Endothelial cell of hepatic sinusoid (primary cell): ENCODE results near the gene ZMYM4.

ENCODE experiments used
- in situ Hi-C: cut with HindIII; loops from 2 replicates; pipeline ENCODE4 v1.10.0; 2017; ENCODE audit warnings: low sequenced_read_pairs

Gene ZMYM4

DNA sequence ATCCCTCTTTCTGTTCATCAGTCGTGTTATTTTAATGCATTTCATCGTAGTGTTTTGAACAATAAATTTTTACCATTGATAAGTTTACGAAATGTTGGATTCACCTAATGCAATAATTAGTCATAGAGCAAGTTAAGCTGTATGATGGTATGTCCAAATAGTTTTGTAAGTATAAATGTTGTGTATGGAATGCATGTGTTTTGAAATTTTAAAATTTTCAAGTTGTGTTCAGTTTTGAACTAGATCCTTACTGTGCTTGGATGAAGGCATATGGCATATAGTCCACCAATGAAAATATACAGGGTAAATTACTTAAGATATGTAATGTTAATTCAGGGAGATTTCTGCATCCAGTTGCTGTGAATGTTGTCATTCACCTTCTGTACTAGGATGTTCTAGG is 2.3 kb downstream of the ZMYM4 start:
- in situ Hi-C loops: no loop called here

DNA sequence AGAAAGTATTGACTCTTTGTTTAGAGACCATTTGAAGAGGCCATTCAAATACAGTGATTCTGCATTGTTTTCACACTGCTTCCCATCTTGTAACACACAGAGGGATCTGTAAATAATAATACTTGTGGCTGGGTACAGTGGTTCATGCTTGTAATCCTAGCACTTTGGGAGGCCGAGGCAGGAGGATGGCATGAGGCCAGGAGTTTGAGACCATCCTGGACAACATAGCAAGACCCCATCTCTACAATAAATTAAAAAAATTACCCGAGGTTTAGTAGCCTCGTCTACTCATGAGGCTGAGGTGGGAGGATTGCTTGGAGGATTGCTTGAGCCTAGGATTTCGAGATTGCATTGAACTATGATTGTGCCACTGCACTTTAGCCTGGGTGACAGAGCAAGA is 5.7 kb downstream of the ZMYM4 start:
- in situ Hi-C loops: no loop called here

DNA sequence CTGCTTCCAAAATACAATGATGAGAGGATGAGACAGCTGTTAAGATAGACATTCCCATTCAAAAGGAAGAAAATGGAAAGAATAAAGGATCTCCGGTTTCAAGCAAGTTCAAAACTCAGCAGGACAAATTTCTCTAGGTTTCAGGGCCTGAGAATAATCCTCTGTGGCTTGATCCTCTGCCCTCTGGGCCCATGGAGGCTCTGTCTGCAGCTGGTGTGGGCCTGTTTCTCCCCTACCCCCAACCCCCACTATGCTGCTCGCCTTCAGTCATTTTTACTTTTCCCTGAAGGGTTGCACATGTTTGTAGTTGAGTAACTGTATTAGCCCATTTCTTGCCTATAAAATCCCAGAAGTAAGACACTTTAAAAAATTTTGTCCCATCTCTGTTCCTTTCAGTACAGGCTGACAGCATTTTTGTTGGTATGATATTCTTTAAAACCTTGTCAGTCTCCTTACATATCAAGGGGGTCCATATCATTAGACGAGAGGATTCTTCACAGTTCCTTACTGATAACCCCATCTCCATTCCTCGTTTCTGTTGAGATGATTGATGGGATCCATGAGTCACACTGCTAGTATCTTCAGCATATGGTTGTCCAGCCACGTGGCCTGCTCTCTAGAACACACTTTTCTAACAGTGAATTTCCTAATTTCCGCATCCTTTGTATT is 10.5 kb downstream of the ZMYM4 start:
- in situ Hi-C loops: no loop called here

DNA sequence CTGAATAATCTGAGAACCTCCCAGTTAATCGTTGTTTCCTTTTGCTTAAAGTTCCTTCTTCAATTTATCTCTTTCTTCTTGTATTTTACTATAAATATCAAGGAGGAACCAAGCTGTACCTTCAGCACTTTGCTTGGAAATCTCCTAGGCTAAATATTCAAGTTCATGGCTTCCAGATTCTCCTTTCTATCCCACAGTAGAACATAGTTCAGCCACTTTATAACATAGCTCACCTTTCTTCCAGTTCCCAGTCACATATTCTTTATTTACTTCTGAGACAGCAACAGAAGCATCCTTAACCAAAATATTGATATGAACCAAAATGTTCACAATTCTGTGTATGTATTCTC is 11.0 kb downstream of the ZMYM4 start:
- in situ Hi-C loops: no loop called here

DNA sequence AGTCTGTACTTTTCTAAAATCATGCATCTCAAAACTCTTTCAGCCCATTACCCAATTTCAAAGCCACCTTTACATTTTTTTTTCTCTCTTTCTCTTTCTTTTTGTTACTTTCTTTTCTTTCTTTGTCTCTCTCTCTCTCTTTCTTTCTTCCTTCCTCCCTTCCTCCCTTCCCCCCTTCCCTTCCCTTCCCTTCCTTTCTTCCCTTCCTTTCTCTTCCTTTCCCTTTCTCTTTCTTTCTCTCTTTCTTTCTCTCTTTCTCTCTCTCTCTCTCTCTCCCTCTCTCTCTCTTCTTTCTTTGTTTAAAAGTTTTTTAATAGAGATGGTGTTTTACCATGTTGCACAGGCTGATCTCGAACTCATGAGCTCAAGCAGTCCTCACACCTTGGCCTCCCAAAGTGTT is 11.5 kb downstream of the ZMYM4 start:
- in situ Hi-C loops: no loop called here

DNA sequence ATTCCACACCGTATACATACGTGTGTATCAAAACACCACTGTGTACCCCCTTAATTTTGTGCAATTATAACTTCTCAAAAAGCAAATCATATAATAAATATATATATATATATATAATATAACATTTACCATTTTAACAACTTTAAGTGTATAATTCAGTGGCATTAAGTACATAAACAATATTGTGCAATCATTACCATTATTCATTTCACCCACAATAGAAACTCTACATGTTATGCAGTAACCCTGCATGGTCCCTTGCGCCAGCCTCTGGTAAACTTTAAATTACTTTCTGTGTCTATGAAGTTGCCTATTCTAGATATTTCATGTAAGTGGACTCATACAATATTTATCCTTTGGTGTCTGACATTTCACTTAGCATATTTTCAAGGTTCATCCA is 13.1 kb downstream of the ZMYM4 start:
- in situ Hi-C loops: no loop called here

DNA sequence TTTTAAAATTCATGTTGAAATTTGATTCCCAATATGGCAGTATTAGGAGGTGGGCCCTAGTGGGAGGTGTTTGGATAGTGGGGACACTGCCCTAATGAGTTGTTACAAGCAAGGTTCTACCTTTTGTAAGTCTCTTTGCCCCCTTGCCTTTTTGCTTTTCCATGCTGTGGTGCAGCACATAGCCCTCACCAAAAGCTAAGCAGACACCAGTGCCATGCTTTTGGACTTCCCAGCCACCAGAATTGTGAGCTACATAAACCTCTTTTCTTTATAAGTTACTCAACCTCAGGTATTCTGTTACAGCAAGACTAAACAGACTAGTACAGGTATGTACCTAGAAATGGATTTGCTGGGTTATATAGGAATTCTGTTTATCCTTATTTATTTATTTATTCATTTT is 13.7 kb downstream of the ZMYM4 start:
- in situ Hi-C loops: no loop called here

DNA sequence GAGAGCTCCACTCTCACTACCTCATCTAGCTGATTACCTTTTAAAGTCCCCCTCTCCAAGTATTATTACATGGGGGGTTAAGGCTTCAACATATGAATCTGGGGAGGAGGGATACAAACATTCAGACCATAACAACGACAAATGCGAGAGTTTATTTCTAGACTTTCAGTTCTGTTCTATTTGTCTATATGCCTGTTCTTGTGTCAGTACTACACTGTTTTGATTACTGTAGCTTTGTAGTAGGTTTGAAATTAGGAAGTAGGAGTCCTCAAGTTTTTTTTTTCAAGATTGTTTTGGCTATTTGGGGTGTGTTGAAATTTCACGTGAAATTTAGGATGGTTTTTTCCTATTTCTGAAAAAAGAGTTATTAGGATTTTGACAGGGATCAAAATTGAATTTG is 16.3 kb downstream of the ZMYM4 start:
- in situ Hi-C loops: no loop called here

DNA sequence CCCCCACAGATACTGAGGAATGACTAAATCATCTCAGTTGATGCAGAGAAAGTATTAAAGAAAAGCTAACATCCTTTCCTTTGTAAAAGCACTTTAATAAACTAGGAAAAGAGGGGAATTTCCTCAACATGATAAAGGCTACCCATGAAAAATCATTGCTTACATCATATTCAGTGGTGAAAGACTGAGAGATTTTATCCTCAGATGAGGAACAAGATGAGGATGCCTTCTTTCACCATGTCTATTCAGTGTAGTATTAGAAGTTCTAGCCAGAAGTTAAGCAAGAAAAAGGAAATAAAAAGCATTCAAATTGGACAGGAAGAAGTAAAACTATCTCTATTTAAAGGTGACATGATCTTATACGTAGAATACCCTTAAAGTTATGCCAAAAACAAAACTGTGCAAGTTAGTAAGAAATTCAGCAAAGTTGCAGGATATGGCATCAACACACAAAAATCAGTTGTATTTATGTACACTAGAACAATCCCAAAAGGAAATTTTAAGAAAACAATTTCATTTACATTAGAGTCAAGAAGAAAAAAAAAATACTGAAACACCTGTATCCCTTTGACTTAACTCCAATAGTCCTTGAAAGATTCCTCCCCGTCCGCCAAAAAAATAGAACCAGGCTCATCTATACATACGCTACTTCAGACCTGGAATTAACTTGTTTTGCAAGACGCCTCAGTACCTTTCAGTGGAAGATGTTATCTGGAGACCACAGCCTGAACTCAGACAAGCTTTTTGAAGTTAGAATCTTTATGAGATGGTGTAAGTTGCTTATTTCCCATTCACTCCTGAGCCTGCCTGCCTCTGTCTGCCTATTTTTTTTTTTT is 17.5 kb downstream of the ZMYM4 start:
- in situ Hi-C loops: no loop called here

DNA sequence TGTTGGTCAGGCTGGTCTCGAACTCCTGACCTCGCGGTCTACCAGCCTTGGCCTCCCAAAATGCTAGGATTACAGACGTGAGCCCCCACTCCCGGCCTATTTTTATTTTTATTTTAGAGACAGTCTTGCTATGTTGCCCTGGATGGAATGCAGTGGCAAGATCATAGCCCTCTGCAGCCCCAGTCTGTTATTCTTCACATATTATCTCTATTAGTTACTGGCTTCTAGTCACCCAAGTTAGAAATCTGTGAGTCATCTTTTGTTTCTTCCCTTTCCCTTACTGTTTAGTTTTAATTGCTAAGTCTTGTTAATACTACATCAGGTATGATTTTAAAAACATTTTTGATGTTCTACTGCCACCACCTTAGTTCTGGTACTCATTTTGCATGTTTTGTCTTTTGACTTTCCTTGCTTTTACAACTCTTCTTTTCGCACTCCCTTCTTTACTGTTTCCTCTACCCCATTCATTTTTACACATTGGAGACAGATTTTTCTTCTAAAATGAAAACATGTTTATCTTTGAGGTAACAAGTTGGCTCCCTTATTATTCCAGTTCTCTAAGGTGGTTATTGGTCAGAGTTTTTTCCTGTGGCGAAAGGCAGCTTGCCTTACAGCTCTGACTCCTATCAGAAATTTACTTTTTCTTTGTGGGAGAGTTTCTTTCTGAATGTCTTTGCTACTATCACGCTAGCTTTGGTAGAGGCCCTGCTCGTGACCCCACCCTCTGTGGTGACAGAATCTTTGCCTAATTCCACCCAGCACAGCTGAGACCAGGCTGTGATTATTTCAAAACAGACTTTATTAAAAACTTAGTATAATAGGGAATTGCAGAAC is 19.5 kb downstream of the ZMYM4 start:
- in situ Hi-C loops: no loop called here

DNA sequence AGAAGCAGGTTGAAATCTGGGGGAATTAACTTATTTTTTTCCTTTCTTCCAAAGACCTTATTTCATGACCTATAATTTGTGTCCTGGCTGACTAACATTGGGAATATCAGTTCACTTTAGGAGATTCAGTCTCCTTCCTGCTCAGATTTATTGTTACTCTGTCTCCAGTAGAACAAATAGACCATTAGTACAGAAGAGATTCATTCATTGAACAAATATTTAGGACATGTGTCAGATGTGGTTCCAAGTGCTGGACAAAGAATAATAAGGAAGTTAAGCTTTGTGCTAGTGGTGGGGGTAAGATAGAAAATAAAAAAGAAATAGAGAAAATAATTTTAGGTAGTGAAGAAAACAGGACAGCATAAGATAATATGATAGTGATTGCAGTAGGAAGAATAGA is 20.3 kb downstream of the ZMYM4 start:
- in situ Hi-C loops: no loop called here

DNA sequence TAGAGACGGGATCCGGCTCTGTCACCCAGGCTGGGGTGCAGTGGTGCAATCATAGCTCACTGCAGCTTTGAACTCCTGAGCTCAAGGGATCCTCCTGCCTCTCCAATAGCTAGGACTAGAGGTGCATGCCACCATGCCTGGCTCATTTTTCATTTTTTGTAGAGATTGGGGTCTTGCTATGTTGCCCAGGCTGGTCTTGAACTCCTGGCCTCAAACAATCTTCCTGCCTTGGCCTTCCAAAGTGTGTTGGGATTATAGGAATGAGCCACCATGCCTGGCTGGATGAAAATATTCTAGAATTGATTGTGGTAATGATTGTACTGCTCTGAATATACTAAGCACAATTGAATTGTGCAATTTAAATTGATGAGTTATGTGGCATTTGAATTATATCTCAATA is 21.9 kb downstream of the ZMYM4 start:
- in situ Hi-C loops: no loop called here

DNA sequence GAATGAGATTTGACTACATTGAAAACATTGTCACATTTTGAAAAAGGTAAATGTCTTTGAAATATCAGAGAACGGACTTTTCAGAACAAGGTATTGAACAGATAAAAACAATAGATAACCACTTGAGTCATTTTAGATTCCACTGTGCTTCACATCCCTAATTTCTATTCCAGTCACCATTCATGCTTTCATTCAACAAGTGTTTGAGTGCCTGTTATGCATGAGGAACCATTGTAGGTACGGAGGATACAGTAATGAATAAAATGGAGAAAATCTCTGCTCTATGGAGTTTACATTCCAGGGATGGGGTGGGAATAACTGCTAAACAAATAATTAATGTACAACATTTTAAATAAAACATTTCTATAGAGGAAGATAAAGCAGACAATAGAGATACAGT is 26.3 kb downstream of the ZMYM4 start:
- in situ Hi-C loops: no loop called here

DNA sequence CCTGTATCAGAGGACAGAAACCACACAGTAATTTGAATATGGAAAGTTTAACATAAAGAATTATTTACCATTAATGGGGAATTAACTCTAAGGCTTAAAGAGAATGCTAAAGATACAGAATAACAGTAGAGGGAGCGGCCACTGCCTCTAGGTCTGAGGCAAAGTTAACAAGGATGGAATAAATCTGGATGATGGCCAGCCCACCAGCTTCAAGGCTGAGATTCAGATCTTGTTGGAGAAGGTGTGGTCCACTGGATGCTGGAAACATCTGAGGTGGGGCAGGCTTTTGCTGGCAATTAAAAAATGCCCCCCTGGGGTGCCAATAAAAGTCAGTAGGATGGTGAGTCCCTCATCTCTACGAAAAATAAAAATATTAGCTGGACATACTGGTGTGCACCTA is 29.4 kb downstream of the ZMYM4 start:
- in situ Hi-C loops: no loop called here

DNA sequence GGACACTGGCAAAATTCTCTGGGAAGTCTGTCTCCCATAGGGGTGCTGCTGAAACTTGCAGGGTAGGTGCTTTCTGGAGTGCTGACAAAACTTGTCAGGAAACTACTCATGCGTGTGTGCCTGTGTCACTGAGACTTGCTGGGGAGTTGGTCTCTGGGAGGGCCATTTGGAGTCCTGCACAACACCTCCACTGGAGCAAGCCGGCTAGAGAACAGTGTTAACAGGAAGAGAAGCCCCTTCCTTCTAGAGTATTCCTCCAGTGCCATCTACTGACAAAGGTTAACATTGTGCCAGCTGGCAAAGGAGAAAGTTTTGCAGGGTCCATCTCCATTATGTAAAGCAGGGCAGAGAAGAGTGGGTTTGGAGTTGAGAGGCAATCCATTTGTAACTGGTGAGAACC is 30.0 kb downstream of the ZMYM4 start:
- in situ Hi-C loops: no loop called here

DNA sequence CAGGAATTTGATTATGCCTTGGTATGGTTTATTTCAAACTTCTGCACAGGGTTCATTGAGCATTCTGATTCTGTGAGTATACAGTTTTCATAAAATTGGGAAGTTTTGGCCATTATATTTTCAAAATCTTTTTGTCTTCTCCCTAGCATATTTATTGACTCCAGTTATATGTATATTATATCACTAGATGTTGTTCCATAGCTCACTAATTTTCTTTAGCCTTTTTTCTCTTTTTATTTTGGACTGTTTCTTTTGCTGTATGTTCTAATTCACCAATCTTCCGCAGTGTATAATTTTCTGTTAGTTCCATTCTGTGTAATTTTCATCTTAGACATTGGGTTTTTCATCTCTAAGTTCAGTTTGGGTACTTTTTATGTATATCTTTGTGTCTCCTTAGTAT is 31.9 kb downstream of the ZMYM4 start:
- in situ Hi-C loops: no loop called here

DNA sequence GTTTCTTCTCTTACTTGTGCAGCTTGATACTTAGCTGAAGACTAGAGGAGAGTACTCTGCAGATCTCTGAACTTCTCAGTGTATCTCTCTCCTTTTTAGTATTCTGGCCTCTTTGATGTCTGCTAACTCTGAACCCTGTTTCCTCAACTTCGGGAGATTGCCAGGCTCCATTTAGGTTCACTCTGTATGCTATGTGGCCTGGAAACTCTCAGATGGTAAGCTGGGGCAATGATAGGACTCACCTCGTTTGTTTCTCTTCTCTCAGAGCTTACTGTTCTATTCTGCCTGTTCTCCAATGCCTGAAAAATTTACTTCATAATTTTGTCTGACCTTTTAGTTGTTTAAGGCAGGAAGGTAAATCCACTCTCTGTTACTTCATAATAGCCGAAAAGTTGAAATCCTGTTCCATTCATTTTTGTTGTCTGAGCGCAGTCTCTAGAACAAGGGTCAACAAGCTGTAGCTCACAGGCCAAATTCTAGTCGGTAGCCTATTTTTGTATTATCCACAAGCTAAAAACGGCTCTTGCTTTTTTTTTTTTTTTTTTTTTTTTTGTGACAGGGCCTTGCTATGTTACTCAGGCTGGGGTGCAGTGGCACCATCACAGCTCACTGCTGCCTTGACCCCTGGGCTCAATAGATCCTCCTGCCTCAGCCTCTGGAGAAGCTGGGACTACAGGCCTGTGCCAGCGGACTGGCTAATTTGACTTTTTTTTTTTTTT is 33.3 kb downstream of the ZMYM4 start:
- in situ Hi-C loops: no loop called here

DNA sequence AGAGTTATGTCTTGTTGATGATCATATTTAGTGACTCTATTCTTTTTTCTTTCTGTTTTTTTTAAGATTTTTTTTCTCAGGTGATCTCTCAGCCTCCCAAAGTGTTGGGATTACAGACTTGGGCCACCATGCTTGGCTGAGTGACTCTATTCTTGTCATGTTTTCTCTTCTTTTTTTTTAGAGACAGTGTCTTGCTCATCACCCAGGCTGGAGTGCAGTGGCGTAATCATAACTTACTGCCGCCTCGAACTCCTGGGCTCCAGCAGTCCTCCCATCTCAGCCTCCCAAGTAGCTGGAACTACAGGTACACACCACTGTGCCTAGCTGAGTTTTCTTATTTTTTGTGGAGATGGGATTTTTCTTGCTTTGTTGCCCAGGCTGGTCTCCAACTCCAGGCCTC is 36.9 kb downstream of the ZMYM4 start:
- in situ Hi-C loops: no loop called here

DNA sequence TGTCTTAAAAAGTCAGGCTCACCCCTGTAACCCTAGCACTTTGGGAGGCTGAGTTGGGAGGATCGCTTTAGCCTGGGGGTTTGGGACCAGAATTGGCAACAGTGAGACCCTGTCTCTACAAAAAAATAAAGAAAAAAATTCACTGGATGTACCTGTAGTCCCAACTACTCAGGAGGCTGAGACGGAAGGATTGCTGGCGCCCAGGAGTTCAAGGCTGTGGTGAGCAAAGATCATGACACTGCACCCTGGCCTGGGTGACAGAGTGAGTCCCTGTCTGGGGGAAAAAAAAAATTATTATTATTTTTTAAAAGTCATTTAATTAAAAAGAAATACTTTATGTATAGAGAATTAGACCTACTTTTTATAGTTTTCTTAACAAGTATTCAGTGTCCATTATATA is 47.1 kb downstream of the ZMYM4 start:
- in situ Hi-C loops: no loop called here

DNA sequence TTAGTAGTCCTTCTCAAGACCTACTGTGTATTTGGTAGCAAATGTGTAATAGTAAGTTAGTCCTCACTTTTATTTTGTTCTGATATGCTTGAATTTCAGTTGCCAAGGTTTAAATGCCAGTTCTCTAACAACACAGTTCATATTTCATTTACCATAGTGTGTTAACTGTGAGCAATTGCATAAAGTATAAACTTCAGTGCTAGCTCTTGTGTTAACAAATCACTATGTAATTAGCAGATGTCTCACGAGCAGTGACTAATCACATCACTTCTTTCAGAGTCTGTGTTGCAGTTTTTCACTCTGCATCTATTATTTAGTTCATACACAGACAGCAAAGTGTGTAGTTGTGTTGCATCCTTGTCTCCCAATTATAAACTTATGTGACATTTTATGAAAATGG is 47.8 kb downstream of the ZMYM4 start:
- in situ Hi-C loops: no loop called here

DNA sequence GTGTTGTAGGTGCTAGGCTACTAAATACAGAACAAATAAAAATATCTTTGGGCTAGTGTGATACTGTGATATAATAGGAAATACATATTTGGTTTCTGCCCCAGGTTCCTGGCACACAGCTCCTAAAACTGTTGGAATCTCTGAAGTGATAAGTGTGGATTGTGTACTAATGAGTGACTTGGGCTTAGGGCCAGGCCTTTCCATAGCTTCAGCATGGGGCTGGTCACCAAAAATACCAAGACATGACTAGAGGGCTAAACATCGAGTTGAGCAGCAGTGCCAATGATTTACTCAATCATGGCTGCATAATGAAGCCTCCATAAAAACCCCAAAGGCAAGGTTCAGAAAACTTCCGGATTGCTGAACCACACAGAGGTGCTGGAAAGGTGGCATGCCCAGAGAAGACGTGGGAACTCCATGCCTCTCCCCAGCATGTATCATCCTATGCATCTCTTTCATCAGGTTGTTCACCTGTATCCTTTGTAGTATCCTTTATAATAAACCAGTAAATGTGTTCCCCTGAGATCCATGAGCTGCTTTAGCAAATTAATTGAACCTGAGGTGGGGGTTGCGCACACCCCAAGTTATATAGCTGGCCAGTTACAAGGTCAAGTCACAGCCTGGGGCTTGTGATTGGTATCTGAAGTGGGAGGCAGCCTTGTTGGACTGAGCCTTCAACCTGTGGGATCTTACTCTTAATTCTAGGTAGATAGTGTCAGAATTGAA is 51.6 kb downstream of the ZMYM4 start:
- in situ Hi-C loops: no loop called here
